Panc1 (cell line): ENCODE data around the gene MNDA.

Experiments used
- POLR2AphosphoS5 ChIP-seq: IDR thresholded peaks from 2 replicates; pipeline ENCODE4 v1.6.1; 2012; ENCODE audit warnings: mild to moderate bottlenecking, low read depth, low read length, moderate library complexity
- REST ChIP-seq, 2 experiments: IDR thresholded peaks; 2 replicates each; pipeline ENCODE4 v1.6.1; 2011 to 2012; ENCODE audit warnings: low read depth in 2 of 2, control low read depth in 1 of 2, low read length in 1 of 2, mild to moderate bottlenecking in 1 of 2, moderate library complexity in 1 of 2; ENCODE audit not compliant: insufficient read depth in 1 of 2
- SIN3A ChIP-seq: IDR thresholded peaks from 2 replicates; pipeline ENCODE4 v1.6.1; 2012; ENCODE audit warnings: low read depth, mild to moderate bottlenecking, low read length, moderate library complexity, borderline replicate concordance; ENCODE audit not compliant: insufficient read depth
- TCF7L2 ChIP-seq: IDR thresholded peaks from 2 replicates; pipeline ENCODE4 v1.6.1; 2011; ENCODE audit warnings: mild to moderate bottlenecking, low read depth, low read length, inconsistent platforms
- TF ChIP-seq, protein P1 (sequence below): fragments of 450-650 bp; IDR thresholded peaks from 2 replicates; pipeline ENCODE4 v1.5.1; 2017; ENCODE audit warnings: mild to moderate bottlenecking

- TF ChIP-seq, protein P1, sequence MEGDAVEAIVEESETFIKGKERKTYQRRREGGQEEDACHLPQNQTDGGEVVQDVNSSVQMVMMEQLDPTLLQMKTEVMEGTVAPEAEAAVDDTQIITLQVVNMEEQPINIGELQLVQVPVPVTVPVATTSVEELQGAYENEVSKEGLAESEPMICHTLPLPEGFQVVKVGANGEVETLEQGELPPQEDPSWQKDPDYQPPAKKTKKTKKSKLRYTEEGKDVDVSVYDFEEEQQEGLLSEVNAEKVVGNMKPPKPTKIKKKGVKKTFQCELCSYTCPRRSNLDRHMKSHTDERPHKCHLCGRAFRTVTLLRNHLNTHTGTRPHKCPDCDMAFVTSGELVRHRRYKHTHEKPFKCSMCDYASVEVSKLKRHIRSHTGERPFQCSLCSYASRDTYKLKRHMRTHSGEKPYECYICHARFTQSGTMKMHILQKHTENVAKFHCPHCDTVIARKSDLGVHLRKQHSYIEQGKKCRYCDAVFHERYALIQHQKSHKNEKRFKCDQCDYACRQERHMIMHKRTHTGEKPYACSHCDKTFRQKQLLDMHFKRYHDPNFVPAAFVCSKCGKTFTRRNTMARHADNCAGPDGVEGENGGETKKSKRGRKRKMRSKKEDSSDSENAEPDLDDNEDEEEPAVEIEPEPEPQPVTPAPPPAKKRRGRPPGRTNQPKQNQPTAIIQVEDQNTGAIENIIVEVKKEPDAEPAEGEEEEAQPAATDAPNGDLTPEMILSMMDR, result no peak
- no peak for TF ChIP-seq SIN3A
- TF ChIP-seq POLR2AphosphoS5, result no peak
- no peak for TF ChIP-seq REST (IDR thresholded peaks at IDR 0.05; ENCODE audit: insufficient read depth in 1 of 2, low read depth in 2 of 2, low read length in 1 of 2)
- no peak for TF ChIP-seq TCF7L2
Observed at GRCh38 chr1:158809256-158809655, 21.9 kb upstream of the MNDA start.
